Stimulated activated CD4-positive, alpha-beta T cell treated with anti-CD3 and anti-CD28 coated beads, Interleukin-15, amount 100 ng/mL, for 1 hour (primary cell): ENCODE results near the gene IGF1R.

Source experiments
- DNase-seq, 2 donors: peaks; one replicate each; pipeline ENCODE4 v3.0.0-alpha.2; 2020; ENCODE audit warnings: low read depth in 1 of 2, low spot score in 1 of 2

Gene IGF1R

DNA sequence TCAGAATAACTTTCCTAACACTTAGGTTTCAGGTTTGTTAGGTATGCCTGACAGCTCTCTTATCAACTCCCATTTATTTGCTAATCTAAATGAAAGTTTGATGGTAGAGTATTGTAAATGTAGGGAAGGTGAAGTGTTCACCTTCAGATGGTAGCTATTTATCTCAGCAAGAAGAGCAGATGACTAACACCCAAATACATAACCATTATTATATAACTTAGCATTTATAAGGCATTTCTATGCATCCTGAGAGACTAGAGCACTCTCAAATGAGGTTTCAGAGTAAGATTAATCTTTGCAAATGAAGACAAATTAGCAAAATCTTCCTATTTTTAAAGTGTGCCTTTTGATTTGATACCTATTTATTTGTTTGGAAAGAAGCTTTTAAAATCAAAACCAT is 143.8 kb downstream of the IGF1R start:
- DNase-seq: no peak

DNA sequence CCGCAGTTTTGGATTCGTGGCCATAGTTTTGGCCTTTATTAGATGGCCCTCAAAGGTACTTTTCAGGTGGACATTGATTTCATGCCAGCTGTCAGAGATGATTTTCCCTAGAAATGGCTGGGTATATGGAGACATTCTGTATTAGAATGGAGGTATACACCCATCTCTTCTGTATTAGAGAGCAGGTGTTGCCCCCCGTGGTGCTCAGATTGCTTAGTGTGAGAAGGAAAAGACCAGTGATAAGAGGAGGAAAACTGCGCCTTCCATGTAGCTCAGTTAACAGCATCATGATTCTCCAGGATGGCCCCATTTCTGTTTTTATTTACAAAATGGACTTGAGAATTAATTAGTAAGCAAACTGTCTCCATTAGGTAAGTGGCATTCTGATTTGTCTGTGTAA is 145.9 kb downstream of the IGF1R start:
- DNase-seq: no peak

DNA sequence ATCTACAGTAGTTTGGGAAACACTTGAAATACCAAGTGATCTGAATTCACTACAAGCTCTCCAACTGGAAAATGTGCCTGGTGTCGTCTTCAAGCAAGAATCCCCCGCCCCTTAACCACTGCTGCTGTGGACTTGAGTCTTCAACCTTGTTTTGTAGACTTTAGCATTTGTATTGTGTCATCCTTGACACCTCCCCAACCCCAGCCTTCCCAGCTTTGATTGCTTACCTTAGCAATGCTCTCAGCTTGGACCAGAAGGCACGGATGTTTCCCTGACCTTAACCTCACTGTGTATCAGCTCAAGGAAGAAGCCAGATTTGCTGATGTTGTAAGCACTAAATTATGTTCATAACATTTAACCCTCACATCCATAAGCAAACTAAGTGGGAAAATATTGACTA is 146.4 kb downstream of the IGF1R start:
- no peak for DNase-seq

DNA sequence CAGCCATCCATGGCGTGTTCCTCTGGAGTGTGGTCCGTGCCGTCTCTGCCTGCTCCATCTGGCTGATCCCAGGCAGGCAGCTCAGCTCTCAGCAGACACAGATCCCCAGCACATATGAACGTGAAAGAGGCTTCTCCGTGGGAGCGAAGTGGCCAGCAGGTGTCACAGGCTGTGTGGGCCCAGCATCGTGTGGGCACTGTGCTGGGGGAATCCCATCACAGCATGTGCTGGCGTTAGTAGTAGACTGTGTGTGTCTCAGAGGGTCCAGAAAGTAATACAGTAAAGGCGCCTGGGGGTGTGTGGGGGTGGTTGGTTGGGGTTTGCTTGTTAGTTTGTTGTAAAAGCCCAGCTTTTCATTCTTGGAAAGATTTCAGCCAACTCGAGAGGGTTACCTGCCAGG is 147.6 kb downstream of the IGF1R start:
- DNase-seq: no peak

DNA sequence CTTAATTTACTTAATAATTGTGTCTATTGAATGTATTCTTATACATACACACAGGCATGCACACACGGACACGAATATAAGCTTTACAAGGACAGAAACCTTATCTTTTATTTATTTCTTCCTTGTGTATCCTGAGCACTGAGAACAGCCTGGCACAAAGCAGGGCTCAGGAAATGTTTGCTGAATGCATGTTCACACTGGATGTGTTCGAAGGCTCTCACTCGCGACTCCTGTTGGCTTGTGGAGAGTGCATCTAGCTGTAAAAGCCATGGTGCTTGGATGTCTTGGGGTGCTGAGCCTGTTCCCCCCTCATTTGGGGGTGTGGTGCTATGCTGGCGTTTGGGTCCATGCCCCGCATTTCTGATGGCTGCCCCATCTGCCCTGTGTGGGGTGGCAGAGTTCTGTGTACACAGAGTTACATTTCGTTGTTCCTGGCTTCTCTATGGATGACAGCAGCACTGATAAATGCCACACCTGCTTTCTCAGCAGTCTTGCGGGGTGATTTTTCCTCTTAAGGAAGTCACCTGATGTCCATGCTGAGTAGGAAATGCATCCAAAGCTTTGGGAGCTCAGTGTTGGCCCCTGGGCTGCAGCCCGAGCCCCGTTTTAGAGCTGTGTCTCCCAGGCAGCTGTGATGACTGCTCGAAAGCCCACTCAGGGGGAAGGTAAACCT is 148.5 kb downstream of the IGF1R start:
- no peak for DNase-seq

DNA sequence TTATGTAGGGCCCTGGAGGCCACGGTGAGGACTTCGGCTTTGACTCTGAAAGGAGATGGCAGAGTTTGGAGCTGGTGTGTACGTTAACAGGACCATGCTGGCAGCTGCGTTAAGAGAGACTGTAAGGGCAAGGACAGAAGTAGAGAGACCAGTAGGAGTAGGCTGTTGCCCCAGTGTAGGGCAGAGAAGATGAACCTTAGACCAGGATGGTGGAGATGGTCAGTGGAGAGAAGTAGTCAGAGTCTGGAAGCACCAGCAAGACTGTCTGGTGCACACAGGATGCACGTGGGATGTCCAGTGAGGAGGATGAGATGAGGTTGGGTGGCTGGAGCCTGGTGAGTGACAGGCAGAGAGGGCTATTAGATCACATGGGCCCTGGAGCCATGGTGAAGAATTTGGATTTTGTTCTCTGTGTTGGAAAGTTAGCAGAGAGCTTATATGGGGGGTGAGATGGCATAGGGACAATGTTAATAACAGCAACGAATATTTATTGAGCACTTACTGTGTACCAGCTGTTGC is 150.1 kb downstream of the IGF1R start:
- DNase-seq: no peak

DNA sequence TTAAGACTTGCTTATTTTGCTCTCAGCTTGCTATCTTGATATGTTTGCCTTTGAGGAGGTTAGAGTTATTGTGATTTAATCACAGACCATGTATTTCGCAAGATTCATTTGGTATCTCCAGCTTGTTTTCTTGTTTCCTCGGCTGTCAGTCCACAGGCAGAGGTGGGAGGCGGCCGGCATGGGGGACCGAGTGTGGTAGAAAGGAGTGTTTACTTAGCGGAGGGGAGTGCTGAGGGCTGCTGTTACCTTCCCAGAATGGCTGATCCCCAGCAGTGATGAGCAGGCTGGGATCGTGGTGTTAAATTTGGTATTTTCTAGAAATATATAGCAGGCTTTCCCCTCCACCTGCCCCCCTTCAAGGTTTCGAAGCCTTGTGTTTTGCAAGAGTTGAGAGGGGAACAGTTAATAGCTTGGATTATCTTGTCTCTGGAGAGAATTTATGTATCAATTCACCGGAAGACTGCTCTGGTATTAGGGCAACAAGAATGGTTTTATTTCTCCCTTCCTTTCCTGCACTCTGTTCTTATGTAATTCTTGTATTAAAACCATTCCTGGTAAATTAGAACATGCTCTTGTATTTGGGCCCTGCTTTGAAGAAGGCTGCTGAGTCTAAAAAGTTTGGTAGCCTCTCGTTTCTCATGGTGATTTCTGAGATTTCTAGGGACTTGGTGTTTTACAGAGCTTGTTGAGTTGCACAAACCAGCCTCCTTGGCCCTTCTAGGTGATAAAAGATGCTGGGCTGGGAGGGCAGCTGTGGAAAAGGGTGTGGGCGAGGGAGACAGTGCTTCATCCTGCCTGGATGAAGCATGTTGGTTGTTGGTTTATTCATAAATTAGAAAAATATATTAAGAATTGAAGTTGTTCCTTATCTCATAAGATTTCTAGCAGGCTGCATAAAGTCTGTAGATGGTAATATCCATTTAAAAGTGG is 151.4 kb downstream of the IGF1R start:
- no peak for DNase-seq

DNA sequence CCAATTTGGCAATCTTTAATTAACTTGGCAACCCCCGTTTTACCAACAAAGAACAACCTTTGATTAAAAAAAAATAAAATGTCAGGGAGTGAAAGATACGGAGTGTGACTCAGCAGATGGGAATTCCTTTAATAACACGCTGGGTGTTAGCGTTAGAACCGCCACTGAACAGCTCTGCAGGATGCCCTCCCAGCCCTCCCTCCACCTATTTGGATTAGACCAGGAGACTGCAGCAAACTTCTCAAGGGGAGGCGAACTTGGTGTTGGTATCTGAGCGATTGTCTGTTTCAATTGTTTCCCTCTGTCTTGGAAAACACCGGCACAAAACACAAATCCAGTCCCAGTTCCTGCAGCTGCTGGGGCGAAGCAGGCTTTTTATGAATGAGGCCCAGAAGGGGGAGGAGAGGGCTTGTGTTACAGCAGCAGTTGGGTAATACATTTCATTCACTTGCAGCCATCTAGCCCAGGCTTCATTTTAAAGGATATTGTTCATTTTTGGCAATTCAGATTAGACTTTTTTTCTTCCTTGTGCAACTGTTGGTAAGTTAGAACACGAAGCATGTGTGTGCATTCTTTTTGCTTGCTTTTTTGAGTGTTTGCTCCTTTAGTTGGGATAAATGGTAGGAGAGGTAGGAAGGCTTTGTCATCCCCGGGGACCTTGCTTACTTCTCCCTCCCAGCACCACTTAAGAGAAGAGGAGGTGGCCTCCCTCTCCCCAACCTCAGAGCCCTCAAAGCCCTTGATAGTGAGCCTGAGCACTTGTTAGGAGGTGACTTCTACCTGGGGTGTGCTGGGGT is 152.3 kb downstream of the IGF1R start:
- no peak for DNase-seq

DNA sequence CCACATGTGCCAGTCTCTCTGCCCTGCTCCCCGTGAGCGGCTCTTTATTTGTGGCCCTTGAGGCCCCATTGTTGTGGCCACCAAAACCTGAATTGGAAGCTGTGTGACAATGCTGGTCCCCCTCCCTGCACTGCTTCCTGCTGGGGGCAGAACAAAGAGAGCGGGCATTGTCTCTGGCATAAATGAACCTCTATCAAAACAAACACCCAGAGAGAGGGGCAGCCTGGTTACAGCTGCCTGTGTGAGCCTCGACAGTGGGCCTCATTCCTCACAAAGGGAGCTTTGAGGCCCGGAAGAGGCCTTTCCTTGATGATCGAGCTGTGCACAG is 152.9 kb downstream of the IGF1R start:
- no peak for DNase-seq

DNA sequence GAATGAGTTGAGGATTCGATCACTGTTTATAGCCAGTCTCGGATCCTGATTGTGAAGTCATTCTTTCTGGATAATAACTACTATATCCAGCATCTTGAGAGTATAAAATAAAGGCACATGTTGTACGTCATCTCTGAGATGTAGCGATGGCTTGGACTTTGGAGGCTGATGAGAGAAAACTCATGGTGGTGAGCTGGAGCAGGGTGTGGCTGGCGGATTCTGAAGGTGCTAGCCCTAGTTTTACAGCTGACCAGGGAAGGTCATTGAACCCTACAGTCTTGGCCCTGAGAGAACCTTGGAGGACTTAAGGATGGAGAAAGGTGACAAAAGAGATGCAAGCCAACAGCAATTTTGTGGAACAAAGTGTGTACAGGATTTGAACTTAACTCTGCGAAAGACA is 153.8 kb downstream of the IGF1R start:
- no peak for DNase-seq

DNA sequence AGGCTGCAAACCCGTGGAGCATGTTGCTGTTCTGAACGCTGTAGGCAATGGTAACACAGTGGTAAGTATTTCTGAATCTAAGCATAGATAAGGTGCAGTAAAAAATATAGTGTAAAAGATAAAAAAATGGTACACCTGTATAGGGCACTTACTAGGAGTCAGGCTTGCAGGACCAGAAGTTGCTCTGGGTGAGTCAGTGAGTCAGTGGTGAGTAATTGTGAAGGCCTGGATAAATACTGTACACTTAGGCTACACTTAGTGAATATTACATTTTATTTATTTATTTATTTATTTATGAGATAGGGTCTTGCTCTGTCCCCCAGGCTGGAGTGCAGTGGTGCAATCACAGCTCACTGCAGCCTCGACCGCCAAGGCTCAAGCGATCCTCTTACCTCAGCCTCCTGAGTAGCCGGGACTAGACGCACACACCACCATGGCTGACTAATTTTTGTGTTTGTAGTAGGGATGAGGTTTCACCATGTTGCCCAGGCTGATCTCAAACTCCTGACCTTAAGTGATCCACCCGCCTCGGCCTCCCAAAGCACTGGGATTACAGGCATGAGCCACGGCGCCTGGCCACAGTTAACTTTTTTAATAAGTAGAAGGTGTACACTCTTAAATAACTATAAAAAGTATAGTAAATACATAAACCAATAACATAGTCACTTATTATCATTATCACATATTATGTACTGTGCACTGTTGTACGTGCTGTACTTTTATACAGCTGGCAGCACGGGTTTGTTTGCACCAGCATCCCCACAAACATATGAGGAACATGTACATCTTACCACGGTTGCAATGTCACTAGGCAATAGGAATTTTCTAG is 155.1 kb downstream of the IGF1R start:
- DNase-seq: no peak

DNA sequence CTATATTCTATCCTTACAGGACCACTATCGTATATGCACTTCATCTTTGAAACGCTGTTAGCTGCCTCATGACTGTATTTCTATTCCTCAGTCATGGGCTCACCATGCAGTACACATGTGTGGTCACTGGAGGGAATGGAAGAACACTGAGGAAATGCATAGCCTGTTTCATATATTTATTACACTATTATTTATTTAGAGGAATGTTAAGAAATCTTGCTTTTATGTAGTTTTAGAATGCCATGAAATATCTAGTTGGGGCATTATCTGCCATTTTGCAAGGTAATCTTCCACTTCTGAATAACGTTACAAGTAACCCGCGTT is 155.7 kb downstream of the IGF1R start:
- no peak for DNase-seq

DNA sequence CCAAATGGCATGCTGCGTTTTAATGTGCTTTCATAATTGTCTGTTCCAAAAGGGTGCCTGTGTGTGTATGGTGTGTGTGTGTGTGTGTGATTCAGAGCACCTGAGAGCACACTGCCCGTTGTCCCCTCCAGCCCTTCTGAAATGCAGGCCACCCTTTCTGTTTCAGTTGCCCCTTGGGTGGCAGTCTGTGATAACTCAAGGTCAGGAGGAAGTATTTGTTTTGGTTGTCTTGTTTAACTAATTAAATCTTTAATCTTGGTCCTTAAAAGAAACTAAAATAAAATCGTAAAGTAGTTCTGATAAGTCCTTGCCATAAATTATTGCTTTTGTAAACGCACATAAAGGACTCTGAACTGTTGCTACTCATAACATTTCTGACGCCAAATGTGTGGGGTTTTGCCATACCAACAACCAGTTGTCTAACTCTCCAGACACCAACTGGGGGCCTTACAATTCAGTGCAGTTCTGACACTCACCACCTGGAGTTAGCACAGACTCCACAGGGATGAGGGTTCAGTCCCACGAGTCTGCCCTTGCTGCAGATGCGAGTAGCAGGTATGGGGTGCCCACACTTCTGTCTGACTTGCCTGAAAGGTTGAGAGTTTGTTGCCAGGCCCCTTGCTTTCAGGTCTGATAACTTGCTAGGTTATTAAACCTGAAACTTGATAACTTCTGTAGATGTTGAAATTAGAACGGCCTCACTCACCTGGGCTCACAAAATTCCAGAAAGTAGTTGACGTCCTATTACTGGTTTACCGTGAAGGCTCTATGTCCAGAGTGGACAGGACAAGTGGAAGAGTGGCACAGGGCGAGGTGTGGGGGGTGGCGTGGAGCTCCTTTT is 157.3 kb downstream of the IGF1R start:
- DNase-seq: no peak

DNA sequence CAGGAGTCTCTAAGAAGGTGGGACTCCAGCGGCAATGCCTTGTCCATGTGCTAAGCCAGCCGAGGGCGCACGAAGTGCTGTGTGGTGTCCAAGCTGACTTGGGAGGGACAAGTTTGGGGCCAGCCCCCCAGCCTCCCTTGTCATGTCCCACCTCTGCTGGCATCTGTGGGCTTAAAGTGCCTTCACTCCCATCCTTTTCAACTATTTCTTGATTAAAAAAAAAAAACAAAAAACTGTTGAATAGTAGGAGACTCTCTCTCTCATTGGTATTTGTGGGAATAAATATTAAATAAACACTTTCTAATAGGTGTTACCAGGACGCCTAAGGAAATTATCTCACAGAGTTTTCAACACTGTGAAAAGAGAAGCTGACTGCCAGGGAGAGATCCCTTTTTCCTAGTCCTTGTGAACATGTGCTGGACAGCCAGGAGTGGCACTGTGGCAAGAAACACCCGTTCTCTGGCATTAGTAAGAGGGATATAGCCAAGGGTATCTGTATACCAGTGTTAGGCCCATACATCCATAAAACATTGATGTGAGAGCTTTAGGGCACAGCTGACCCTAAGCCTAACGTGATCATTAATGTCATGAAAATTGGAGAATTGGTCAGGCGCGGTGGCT is 158.0 kb downstream of the IGF1R start:
- DNase-seq: no peak

DNA sequence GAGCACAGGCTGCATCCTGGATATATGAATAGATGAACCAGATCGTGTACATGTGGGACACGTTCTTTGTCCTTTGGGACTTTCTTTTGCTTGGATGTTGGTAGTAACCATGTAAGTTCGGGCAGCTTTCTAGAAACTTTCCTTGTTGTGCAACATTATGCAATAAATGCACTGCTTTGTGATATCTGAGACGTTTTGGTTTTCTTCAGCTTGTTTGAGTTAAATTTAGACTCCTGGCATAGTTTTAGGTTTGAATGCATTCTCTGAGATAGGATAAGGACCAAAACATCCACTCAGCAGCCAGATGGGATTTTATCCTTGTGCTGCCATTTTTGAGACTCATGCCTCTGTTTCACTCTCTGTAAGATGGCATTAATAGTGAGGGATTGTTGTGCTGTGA is 158.9 kb downstream of the IGF1R start:
- no peak for DNase-seq

DNA sequence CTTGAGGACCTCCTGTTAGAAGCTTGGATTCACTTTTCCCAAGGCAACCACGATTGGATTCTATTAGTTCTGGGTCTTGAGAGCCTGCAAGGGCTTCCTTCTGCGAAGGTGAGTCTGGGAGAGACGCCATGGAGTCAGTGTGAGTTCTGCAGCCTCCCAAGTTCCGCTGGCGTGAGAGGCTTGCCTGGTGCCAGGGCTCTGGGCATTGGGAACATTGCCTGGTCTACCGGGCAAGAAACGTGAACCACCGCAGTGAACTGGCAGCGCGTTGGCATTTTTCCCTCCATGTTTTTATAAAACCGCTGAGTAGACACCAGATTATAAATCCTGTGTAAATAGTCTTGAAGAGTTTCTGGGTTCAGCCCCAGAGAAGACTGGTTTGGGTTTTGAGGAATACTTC is 160.9 kb downstream of the IGF1R start:
- DNase-seq: no peak

DNA sequence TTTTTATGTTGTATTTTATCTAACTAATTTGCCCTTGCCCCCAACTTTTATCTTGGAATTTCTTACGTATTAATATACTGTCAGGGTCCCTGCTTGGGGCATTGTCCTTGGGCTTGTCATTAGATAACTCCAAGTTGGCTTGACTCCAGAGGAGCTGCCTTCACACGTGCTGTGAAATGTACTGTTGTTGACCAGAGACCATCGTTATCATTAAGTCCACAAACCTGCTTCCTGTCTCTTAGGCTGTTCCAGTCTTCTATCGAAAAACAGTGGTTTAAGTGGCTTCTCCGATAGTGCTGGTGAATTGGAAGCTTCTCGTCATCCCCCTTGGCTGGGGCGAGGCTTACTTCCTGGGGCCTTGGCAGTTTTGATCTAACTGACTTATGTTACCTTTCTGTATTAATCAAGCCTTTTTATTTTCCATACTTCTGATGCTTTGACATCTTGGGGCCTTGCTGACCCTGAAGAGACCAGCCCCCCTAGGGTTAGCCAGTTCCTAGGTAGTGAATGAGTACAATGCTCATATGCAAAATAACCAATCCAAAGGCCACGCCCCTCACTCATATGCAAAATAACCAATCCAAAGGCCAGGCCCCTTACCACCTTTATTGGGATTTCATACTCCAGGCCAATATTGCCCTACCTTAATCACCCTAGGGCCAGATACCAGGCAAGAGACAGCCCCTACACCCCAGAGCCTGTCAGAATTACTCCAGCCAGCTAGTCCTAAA is 164.5 kb downstream of the IGF1R start:
- no peak for DNase-seq

DNA sequence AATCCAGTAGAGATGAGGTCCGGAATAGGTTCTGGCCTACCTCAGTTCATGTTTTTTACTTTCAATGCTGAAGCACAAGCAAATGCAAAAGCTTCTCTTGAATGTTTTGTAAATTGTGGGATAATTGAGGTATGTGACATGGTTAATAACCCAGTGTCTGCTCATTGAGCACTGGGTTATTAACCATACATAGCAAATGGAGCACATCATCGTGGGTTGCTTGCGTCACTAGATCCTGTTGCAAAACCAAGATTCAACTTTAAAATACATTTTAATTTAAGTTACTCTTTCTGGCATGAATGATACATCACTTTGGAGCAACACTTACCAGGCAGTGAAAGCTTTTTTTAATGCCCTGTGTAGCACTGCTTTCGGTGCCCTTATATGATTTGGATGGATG is 165.6 kb downstream of the IGF1R start:
- no peak for DNase-seq

DNA sequence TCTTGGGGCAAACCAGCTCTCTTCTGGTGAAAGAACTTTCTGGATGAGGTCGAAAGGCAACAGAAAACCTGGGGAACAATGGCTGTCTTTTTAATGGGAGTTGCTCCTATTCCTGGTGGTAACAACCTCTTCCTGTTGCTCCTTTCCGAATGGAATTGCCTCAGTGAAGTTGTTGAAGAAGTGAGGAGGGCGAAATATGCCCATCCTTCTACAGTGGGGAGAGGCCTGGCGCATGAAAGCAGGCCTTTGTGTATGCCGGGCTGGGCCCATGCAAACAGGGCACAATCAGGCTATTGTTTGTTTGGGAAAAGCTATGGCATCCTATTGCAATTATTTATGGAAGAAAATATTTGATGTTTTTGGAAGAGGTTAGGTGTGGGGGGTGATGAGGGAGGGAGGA is 166.9 kb downstream of the IGF1R start:
- DNase-seq: no peak
